Nephron progenitor cell (in vitro differentiated cells): ENCODE results near the gene SIPA1L2.
A peak's percentile ranks its signal among the peaks of the same experiment; 100 is the strongest.

Source experiments
- DNase-seq: peaks from one replicate; pipeline ENCODE4 v3.0.0; 2021
- H3K27ac Mint-ChIP-seq: 2 replicates; pipeline ENCODE4 v1.8.0; 2021; ENCODE audit warnings: mild to moderate bottlenecking, moderate library complexity, mixed read lengths
- H3K27me3 Mint-ChIP-seq: 2 replicates; pipeline ENCODE4 v1.8.0; 2021; ENCODE audit warnings: mild to moderate bottlenecking, low read depth, mixed read lengths; ENCODE audit not compliant: poor library complexity
- H3K36me3 Mint-ChIP-seq: 2 replicates; pipeline ENCODE4 v1.8.0; 2021; ENCODE audit warnings: low read depth, mixed read lengths
- H3K4me1 Mint-ChIP-seq: 2 replicates; pipeline ENCODE4 v1.8.0; 2021; ENCODE audit warnings: mixed read lengths
- H3K4me3 Mint-ChIP-seq: 2 replicates; pipeline ENCODE4 v1.8.0; 2021; ENCODE audit warnings: mild to moderate bottlenecking, moderate library complexity, mixed read lengths
- H3K9me3 Mint-ChIP-seq: 2 replicates; pipeline ENCODE4 v1.8.0; 2021; ENCODE audit warnings: mild to moderate bottlenecking, moderate library complexity, mixed read lengths
- CTCF ChIP-seq: fragments of 200-600 bp; sonication (generic); IDR thresholded peaks from 2 replicates; pipeline ENCODE4 v1.5.0; 2021; ENCODE audit warnings: antibody characterized with exemption

SIPA1L2 gene

DNA sequence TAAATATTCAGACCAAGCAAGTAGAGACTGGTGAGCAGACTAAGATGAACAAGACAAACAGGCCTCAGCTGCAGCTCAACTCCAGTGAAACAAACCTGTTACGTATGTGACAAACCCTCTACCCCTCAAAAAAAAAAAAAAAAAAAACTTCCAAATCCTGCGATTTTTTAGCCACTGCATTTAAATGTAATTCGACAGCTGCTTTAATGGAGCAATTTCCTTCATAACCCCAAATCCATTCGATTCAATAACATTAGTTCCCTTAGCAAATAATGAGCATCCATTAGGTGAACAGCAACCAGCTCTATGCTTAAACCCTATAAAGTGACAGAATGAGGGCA is 31.1 kb downstream of the SIPA1L2 start:
- Mint-ChIP-seq H3K9me3 (peaks cover 12% of the 10 kb centered on the region), H3K4me1 (peaks cover 52% of the 10 kb centered on the region), H3K27me3 (peaks cover 6% of the 10 kb centered on the region), H3K36me3 (peaks cover 13% of the 10 kb centered on the region), H3K27ac (no peak overlapping the region), H3K4me3 (no peak overlapping the region)
- DNase-seq = no peak
- TF ChIP-seq CTCF = no peak

DNA sequence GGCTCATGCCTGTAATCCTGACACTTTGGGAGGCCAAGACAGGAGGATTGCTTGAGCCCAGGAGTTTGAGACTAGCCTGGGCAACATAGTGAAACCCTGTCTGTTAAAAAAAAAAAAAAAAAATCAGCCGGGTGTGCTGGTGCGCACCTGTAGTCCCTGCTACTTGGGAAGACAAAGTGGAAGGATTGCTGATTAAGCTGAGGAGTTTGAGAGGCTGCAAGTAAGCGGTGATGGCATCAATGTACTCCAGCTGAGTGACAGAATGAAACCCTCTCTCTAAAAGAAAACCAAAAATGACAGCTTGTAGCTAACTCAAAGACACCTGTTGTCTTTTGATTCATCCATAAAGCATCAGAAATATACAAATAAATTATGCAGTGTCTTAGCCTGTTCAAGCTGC is 31.8 kb downstream of the SIPA1L2 start:
- H3K9me3 Mint-ChIP-seq = peaks cover 7% of the 10 kb centered on the region
- no peak overlapping the region for H3K4me3 Mint-ChIP-seq
- peaks cover 56% of the 10 kb centered on the region for H3K4me1 Mint-ChIP-seq
- peaks cover 8% of the 10 kb centered on the region for H3K36me3 Mint-ChIP-seq
- H3K27me3 Mint-ChIP-seq = peaks cover 6% of the 10 kb centered on the region
- H3K27ac Mint-ChIP-seq = no peak overlapping the region
- no peak for TF ChIP-seq CTCF
- DNase-seq = no peak

DNA sequence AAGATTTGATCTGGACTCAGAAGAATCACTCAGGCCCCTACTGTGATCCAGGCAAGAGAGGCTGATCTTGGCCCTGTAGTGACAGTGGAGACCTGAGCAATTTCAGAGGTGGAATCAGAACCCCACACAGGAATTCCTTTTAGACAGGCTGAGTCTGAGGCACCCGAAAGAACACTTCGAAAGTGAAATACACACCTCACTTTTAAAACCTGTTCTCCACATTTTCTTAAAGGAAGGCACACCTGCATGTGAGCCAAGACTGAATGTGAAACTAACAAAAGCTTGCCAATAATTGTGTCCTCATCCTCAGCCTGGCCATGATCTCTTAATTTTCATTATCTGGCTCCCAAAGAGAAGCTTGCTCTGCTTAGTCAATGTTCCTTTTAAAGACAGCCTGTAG is 32.2 kb downstream of the SIPA1L2 start:
- H3K4me1 Mint-ChIP-seq = peaks cover 56% of the 10 kb centered on the region
- no peak overlapping the region for H3K4me3 Mint-ChIP-seq
- TF ChIP-seq CTCF = no peak
- peaks cover 3% of the 10 kb centered on the region for H3K9me3 Mint-ChIP-seq
- H3K27ac Mint-ChIP-seq = no peak overlapping the region
- H3K27me3 Mint-ChIP-seq = peaks cover 6% of the 10 kb centered on the region
- DNase-seq = no peak
- peaks cover 4% of the 10 kb centered on the region for H3K36me3 Mint-ChIP-seq

DNA sequence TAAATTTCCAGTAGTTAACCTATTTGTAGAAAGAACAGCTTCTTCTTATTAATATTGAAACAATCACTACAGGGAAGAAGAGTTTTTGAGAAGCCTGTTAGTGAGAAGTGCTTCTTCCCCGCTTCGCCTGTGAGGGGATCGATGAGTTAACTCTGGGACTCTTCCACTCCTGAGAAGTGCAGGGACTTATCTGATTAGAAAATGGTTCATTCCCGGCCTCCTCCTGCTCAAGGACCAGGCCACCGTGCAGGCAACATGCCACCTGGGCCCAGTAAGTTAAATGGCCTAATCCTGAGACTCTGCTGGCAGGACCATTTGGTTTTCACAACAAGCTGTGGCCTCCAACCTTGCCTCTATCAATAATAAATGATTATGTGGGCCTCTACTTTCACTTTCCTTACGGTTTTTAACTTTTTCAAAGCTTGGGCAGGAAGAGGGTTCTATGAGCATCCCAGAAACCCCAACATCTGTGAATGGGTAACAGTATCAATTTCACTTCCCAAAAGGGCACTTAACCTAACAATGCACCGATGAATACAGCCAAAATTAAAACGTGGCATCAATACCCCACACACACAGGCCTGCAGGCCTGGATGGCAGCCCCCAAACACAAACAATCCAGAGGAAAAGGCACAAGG is 33.1 kb downstream of the SIPA1L2 start:
- H3K4me3 Mint-ChIP-seq = no peak overlapping the region
- DNase-seq = no peak
- H3K27ac Mint-ChIP-seq = no peak overlapping the region
- TF ChIP-seq CTCF = no peak
- H3K9me3 Mint-ChIP-seq = peaks cover under 1% of the 10 kb centered on the region
- H3K36me3 Mint-ChIP-seq = peaks cover under 1% of the 10 kb centered on the region
- peaks cover 63% of the 10 kb centered on the region for H3K4me1 Mint-ChIP-seq
- peaks cover 6% of the 10 kb centered on the region for H3K27me3 Mint-ChIP-seq

DNA sequence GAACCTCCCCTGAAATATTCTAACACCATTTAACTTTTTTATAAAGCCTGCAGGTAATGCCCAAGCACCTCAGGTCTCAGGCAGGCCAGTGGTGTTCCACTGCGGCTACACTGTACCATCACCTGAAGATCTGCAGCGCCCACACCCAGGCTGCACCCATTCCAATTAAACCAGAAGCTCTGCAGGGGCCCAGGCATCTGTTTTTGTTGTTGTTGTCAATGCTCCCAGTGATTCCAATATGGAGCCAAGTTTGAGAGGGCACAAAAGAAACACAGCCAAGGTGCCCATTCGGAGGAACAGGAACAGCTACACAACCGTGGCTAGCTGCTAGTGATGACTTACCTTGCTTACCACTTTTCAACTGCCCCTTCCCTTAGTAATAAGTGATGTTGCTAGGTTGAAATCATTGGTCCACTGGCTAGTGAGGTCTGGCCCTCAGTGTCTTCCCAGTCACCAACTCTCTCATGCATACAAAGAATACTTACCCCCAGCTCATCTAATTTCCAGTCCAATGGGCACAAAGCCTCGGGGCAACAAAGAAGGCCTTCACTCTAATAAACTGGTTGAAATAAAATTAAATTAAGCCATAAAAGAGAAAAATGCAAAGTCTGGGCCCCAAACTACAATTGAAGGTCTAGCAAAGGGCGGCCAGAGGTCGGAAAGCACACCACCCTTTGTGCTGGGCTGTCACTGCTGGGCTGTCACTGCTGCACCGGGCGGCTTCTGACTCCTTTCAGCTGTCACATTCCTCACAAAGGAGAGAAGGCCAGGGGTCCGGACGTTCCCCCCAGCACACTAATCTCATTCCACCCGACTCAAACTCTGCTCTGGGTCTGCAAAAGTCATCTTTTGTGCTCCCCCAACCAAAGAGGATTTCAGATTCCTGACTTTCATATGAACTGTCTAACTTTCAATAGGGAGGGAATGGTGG is 34.9 kb downstream of the SIPA1L2 start:
- H3K4me3 Mint-ChIP-seq = no peak overlapping the region
- peaks cover 79% of the 10 kb centered on the region for H3K4me1 Mint-ChIP-seq
- no peak overlapping the region for H3K27ac Mint-ChIP-seq
- TF ChIP-seq CTCF = no peak
- no peaks in the 10 kb centered on the region for H3K9me3 Mint-ChIP-seq
- peak; percentile 12 for DNase-seq
- no peaks in the 10 kb centered on the region for H3K36me3 Mint-ChIP-seq
- peaks cover 3% of the 10 kb centered on the region for H3K27me3 Mint-ChIP-seq
